DOHH2 (cell line): Measurements from ENCODE around the gene TRIM56.

Experiments
- H3F3A ChIP-seq: fragments of 200-600 bp; sonication (generic), shearing (Covaris generic); 2 replicates; pipeline ENCODE4 v1.6.0; 2016; ENCODE audit warnings: antibody characterized with exemption, mild to moderate bottlenecking; ENCODE audit not compliant: control insufficient read depth, insufficient read depth
- H3K27ac ChIP-seq: fragments of 200-600 bp; sonication (generic); 2 replicates; pipeline ENCODE4 v1.5.1; 2014; ENCODE audit warnings: low read depth, mild to moderate bottlenecking, low read length, moderate library complexity
- H3K27me3 ChIP-seq: fragments of 200-600 bp; sonication (generic); 2 replicates; pipeline ENCODE4 v1.6.1; 2014; ENCODE audit warnings: mild to moderate bottlenecking, low read length, mixed read lengths; ENCODE audit not compliant: control insufficient read depth
- H3K36me3 ChIP-seq: fragments of 200-600 bp; sonication (generic); 2 replicates; pipeline ENCODE4 v1.6.1; 2014; ENCODE audit warnings: mild to moderate bottlenecking, low read length, moderate library complexity, mixed read lengths; ENCODE audit not compliant: control insufficient read depth
- H3K4me1 ChIP-seq: fragments of 200-600 bp; sonication (generic); 2 replicates; pipeline ENCODE4 v1.6.1; 2014; ENCODE audit warnings: mild to moderate bottlenecking, low read length, mixed read lengths; ENCODE audit not compliant: control insufficient read depth
- H3K4me2 ChIP-seq: fragments of 200-600 bp; sonication (generic); 2 replicates; pipeline ENCODE4 v1.6.0; 2014; ENCODE audit warnings: mild to moderate bottlenecking, low read length, moderate library complexity
- H3K4me3 ChIP-seq: fragments of 200-600 bp; sonication (generic); 2 replicates; pipeline ENCODE4 v1.5.1; 2014; ENCODE audit warnings: mild to moderate bottlenecking, low read length, mixed read lengths
- H3K79me2 ChIP-seq: fragments of 200-600 bp; sonication (generic); 2 replicates; pipeline ENCODE4 v1.6.1; 2014; ENCODE audit warnings: mild to moderate bottlenecking, low read length, mixed read lengths; ENCODE audit not compliant: control insufficient read depth
- H3K9me2 ChIP-seq: fragments of 200-600 bp; sonication (generic); replicated peaks from 2 replicates; pipeline ENCODE4 v1.6.1; 2014; ENCODE audit warnings: mild to moderate bottlenecking, low read length, mixed read lengths; ENCODE audit not compliant: control insufficient read depth
- H3K9me3 ChIP-seq: fragments of 200-600 bp; sonication (generic); 2 replicates; pipeline ENCODE4 v1.6.1; 2014; ENCODE audit warnings: antibody characterized with exemption, low read length, mixed read lengths; ENCODE audit not compliant: control insufficient read depth, insufficient read depth
- H4K20me1 ChIP-seq: fragments of 200-600 bp; sonication (generic); 2 replicates; pipeline ENCODE4 v1.6.0; 2014; ENCODE audit warnings: low read depth, mild to moderate bottlenecking, antibody characterized with exemption, low read length, moderate library complexity; ENCODE audit not compliant: control insufficient read depth, insufficient read depth
- EZH2phosphoT487 ChIP-seq: fragments of 200-600 bp; sonication (generic); IDR thresholded peaks from 2 replicates; pipeline ENCODE4 v1.6.1; 2017; ENCODE audit warnings: borderline replicate concordance, mild to moderate bottlenecking, antibody characterized with exemption, low read length, moderate library complexity, mixed read lengths
- TF ChIP-seq, protein P1 (sequence below): fragments of 200-600 bp; sonication (generic); IDR thresholded peaks from one replicate; pipeline ENCODE4 v1.5.1; 2014; ENCODE audit warnings: antibody characterized with exemption, mild to moderate bottlenecking, low read depth, low read length; ENCODE audit not compliant: poor library complexity, severe bottlenecking

The TRIM56 gene

DNA sequence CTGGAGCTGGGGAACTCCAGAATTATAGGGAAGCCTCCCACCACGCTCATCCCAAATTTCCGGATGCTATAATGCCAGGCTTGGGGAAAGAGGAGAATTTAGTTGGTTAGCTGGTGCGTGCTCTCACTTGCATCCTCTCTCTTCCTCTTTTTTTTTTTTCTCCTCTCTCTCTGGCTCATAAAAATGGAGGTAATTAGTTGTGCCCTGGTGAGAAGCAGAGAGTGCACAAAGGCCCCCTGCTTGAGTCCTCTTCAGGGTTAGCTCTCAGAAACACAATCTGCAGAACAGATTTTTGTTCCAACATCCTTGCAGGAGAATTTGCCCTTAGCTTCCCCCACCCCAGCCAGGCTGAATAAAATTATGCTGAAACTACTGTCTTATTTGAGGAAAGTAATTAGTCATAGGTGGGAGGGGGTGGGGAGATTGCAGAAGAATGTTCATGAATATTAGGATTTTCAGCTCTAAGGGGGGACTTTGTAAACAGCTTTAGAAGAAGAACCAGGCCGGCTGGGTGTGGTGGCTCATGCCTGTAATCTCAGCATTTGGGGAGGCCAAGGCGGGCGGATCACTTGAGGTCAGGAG is 49.2 kb downstream of the TRIM56 start:
- Histone ChIP-seq H3K27me3 (peaks cover 38% of the 10 kb centered on the region), H3K27ac (no peak overlapping the region), H4K20me1 (0 out of 2 replicates have a peak, but pooled peaks cover 3% of the 10 kb centered on the region), H3K36me3 (no peaks in the 10 kb centered on the region), H3K4me1 (peaks cover 7% of the 10 kb centered on the region), H3K9me3 (no peaks in the 10 kb centered on the region), H3F3A (no peaks in the 10 kb centered on the region), H3K9me2 (no peaks in the 10 kb centered on the region), H3K79me2 (no peaks in the 10 kb centered on the region), H3K4me2 (no peak overlapping the region), H3K4me3 (no peak overlapping the region)
- TF ChIP-seq EZH2phosphoT487 = no peak
- TF ChIP-seq, protein P1, sequence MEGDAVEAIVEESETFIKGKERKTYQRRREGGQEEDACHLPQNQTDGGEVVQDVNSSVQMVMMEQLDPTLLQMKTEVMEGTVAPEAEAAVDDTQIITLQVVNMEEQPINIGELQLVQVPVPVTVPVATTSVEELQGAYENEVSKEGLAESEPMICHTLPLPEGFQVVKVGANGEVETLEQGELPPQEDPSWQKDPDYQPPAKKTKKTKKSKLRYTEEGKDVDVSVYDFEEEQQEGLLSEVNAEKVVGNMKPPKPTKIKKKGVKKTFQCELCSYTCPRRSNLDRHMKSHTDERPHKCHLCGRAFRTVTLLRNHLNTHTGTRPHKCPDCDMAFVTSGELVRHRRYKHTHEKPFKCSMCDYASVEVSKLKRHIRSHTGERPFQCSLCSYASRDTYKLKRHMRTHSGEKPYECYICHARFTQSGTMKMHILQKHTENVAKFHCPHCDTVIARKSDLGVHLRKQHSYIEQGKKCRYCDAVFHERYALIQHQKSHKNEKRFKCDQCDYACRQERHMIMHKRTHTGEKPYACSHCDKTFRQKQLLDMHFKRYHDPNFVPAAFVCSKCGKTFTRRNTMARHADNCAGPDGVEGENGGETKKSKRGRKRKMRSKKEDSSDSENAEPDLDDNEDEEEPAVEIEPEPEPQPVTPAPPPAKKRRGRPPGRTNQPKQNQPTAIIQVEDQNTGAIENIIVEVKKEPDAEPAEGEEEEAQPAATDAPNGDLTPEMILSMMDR = no peak

DNA sequence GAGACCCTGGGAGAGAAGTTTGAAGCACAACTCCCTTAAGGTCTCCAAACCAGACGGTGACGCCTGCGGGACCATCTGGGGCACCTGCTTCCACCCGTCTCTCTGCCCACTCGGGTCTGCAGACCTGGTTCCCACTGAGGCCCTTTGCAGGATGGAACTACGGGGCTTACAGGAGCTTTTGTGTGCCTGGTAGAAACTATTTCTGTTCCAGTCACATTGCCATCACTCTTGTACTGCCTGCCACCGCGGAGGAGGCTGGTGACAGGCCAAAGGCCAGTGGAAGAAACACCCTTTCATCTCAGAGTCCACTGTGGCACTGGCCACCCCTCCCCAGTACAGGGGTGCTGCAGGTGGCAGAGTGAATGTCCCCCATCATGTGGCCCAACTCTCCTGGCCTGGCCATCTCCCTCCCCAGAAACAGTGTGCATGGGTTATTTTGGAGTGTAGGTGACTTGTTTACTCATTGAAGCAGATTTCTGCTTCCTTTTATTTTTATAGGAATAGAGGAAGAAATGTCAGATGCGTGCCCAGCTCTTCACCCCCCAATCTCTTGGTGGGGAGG is 52.5 kb downstream of the TRIM56 start:
- TF ChIP-seq EZH2phosphoT487 = no peak
- TF ChIP-seq, protein P1 = no peak
- Histone ChIP-seq H3K36me3 (no peaks in the 10 kb centered on the region), H3K4me3 (no peak overlapping the region), H3K27ac (no peak overlapping the region), H3K4me1 (peaks cover 7% of the 10 kb centered on the region), H3K9me3 (no peaks in the 10 kb centered on the region), H3K4me2 (peak overlapping the region; percentile 43), H3K79me2 (no peaks in the 10 kb centered on the region), H3K27me3 (peaks cover 42% of the 10 kb centered on the region), H3K9me2 (no peaks in the 10 kb centered on the region), H4K20me1 (0 out of 2 replicates have a peak, but pooled peaks cover 3% of the 10 kb centered on the region), H3F3A (0 out of 2 replicates have a peak, but pooled peaks cover 2% of the 10 kb centered on the region)

DNA sequence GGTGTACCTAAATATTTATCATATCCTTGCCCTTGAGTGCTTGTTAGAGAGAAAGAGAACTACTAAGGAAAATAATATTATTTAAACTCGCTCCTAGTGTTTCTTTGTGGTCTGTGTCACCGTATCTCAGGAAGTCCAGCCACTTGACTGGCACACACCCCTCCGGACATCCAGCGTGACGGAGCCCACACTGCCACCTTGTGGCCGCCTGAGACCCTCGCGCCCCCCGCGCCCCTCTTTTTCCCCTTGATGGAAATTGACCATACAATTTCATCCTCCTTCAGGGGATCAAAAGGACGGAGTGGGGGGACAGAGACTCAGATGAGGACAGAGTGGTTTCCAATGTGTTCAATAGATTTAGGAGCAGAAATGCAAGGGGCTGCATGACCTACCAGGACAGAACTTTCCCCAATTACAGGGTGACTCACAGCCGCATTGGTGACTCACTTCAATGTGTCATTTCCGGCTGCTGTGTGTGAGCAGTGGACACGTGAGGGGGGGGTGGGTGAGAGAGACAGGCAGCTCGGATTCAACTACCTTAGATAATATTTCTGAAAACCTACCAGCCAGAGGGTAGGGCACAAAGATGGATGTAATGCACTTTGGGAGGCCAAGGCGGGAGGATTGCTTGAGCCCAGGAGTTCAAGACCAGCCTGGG is 53.1 kb downstream of the TRIM56 start:
- Histone ChIP-seq H3K4me1 (peaks cover 7% of the 10 kb centered on the region), H3K4me3 (peak overlapping the region; percentile 6; the same call in 1 of the 2 replicates), H3K9me3 (no peaks in the 10 kb centered on the region), H3K4me2 (peak overlapping the region; percentile 43), H3K27ac (no peak overlapping the region), H3K36me3 (no peaks in the 10 kb centered on the region), H4K20me1 (0 out of 2 replicates have a peak, but pooled peaks cover 3% of the 10 kb centered on the region), H3K9me2 (no peaks in the 10 kb centered on the region), H3K27me3 (peaks cover 41% of the 10 kb centered on the region), H3F3A (0 out of 2 replicates have a peak, but pooled peaks cover 2% of the 10 kb centered on the region), H3K79me2 (no peaks in the 10 kb centered on the region)
- TF ChIP-seq, protein P1 = peak; percentile 100
- TF ChIP-seq EZH2phosphoT487 = no peak
